HEK293 (cell line): ENCODE results near the gene HOXB7.
A peak's percentile ranks its signal among the peaks of the same experiment; 100 is the strongest.

ENCODE experiments used
- PRDM6 ChIP-seq: fragments of 450-650 bp; formaldehyde crosslinking; IDR thresholded peaks from 2 replicates; pipeline ENCODE4 v1.5.1; 2017; ENCODE audit warnings: missing biosample characterization, missing genetic modification characterization
- SETDB1 ChIP-seq: IDR thresholded peaks from one replicate; pipeline ENCODE4 v1.6.1; 2017; ENCODE audit warnings: mild to moderate bottlenecking, low read length, moderate library complexity, mixed read lengths; ENCODE audit not compliant: insufficient read length
- TRIM28 ChIP-seq: IDR thresholded peaks from 2 replicates; pipeline ENCODE4 v1.6.1; 2011; ENCODE audit warnings: low read length, control low read depth, borderline replicate concordance
- YY1 ChIP-seq: fragments of 450-650 bp; formaldehyde crosslinking; IDR thresholded peaks from 2 replicates; pipeline ENCODE4 v1.5.1; 2018; ENCODE audit warnings: missing biosample characterization, missing genetic modification characterization
- ZBTB49 ChIP-seq: fragments of 450-650 bp; formaldehyde crosslinking; IDR thresholded peaks from 2 replicates; pipeline ENCODE4 v1.5.1; 2016; ENCODE audit warnings: missing biosample characterization, missing genetic modification characterization, low read depth
- ZFHX2 ChIP-seq: fragments of 450-650 bp; formaldehyde crosslinking; conservative IDR thresholded peaks from 2 replicates; pipeline ENCODE4 v1.5.1; 2016; ENCODE audit warnings: missing biosample characterization, missing genetic modification characterization
- ZNF239 ChIP-seq: fragments of 450-650 bp; formaldehyde crosslinking; IDR thresholded peaks from 2 replicates; pipeline ENCODE4 v1.5.1; 2016; ENCODE audit warnings: missing biosample characterization, missing genetic modification characterization
- ZNF302 ChIP-seq: fragments of 450-650 bp; formaldehyde crosslinking; IDR thresholded peaks from 2 replicates; pipeline ENCODE4 v1.5.1; 2016; ENCODE audit warnings: missing biosample characterization, missing genetic modification characterization, low read depth
- ZNF48 ChIP-seq: fragments of 450-650 bp; formaldehyde crosslinking; IDR thresholded peaks from 2 replicates; pipeline ENCODE4 v1.5.1; 2016; ENCODE audit warnings: missing biosample characterization, missing genetic modification characterization
- ZNF510 ChIP-seq: fragments of 450-650 bp; formaldehyde crosslinking; IDR thresholded peaks from 2 replicates; pipeline ENCODE4 v1.5.1; 2018; ENCODE audit warnings: mild to moderate bottlenecking, missing genetic modification characterization, missing biosample characterization; ENCODE audit not compliant: insufficient replicate concordance
- ZNF610 ChIP-seq: fragments of 450-650 bp; formaldehyde crosslinking; IDR thresholded peaks from 2 replicates; pipeline ENCODE4 v1.5.1; 2016; ENCODE audit warnings: missing biosample characterization, missing genetic modification characterization, borderline replicate concordance
- ZNF792 ChIP-seq: fragments of 450-650 bp; formaldehyde crosslinking; IDR thresholded peaks from 2 replicates; pipeline ENCODE4 v1.5.1; 2016; ENCODE audit warnings: missing biosample characterization, missing genetic modification characterization
- ZSCAN5A ChIP-seq: fragments of 450-650 bp; formaldehyde crosslinking; IDR thresholded peaks from 2 replicates; pipeline ENCODE4 v1.5.1; 2016; ENCODE audit warnings: missing biosample characterization, missing genetic modification characterization
- ZXDB ChIP-seq: fragments of 450-650 bp; formaldehyde crosslinking; IDR thresholded peaks from 2 replicates; pipeline ENCODE4 v1.5.1; 2016; ENCODE audit warnings: missing biosample characterization, missing genetic modification characterization
- TF ChIP-seq, protein P1 (sequence below): fragments of 450-650 bp; formaldehyde crosslinking; IDR thresholded peaks from 2 replicates; pipeline ENCODE4 v1.5.1; 2016; ENCODE audit warnings: missing biosample characterization, missing genetic modification characterization
- TF ChIP-seq, protein P2 (sequence below): fragments of 450-650 bp; formaldehyde crosslinking; IDR thresholded peaks from 2 replicates; pipeline ENCODE4 v1.5.1; 2016; ENCODE audit warnings: missing biosample characterization, missing genetic modification characterization, borderline replicate concordance
- TF ChIP-seq, protein P3 (sequence below): fragments of 450-650 bp; formaldehyde crosslinking; IDR thresholded peaks from 2 replicates; pipeline ENCODE4 v1.5.1; 2016; ENCODE audit warnings: missing biosample characterization, missing genetic modification characterization
- TF ChIP-seq, protein P4 (sequence below): fragments of 450-650 bp; formaldehyde crosslinking; IDR thresholded peaks from 2 replicates; pipeline ENCODE4 v1.5.1; 2016; ENCODE audit warnings: missing biosample characterization, missing genetic modification characterization

Gene HOXB7

GRCh38 chr17:48575066-48575582, 35.7 kb downstream of the HOXB7 start (continued):
- TF ChIP-seq ZSCAN5A (tag by site-specific recombination) = no peak
- TF ChIP-seq ZXDB (tag by site-specific recombination) = peak; percentile 82
- no peak for TF ChIP-seq ZNF239
- TF ChIP-seq, protein P1, sequence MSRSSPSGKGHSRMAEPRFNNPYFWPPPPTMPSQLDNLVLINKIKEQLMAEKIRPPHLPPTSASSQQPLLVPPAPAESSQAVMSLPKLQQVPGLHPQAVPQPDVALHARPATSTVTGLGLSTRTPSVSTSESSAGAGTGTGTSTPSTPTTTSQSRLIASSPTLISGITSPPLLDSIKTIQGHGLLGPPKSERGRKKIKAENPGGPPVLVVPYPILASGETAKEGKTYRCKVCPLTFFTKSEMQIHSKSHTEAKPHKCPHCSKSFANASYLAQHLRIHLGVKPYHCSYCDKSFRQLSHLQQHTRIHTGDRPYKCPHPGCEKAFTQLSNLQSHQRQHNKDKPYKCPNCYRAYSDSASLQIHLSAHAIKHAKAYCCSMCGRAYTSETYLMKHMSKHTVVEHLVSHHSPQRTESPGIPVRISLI (tag by site-specific recombination) = no peak
- no peak for TF ChIP-seq ZNF792 (tag by site-specific recombination)
- no peak for TF ChIP-seq ZBTB49 (tag by site-specific recombination)
- TF ChIP-seq ZNF510 (tag by site-specific recombination) = no peak
- TF ChIP-seq, protein P2, sequence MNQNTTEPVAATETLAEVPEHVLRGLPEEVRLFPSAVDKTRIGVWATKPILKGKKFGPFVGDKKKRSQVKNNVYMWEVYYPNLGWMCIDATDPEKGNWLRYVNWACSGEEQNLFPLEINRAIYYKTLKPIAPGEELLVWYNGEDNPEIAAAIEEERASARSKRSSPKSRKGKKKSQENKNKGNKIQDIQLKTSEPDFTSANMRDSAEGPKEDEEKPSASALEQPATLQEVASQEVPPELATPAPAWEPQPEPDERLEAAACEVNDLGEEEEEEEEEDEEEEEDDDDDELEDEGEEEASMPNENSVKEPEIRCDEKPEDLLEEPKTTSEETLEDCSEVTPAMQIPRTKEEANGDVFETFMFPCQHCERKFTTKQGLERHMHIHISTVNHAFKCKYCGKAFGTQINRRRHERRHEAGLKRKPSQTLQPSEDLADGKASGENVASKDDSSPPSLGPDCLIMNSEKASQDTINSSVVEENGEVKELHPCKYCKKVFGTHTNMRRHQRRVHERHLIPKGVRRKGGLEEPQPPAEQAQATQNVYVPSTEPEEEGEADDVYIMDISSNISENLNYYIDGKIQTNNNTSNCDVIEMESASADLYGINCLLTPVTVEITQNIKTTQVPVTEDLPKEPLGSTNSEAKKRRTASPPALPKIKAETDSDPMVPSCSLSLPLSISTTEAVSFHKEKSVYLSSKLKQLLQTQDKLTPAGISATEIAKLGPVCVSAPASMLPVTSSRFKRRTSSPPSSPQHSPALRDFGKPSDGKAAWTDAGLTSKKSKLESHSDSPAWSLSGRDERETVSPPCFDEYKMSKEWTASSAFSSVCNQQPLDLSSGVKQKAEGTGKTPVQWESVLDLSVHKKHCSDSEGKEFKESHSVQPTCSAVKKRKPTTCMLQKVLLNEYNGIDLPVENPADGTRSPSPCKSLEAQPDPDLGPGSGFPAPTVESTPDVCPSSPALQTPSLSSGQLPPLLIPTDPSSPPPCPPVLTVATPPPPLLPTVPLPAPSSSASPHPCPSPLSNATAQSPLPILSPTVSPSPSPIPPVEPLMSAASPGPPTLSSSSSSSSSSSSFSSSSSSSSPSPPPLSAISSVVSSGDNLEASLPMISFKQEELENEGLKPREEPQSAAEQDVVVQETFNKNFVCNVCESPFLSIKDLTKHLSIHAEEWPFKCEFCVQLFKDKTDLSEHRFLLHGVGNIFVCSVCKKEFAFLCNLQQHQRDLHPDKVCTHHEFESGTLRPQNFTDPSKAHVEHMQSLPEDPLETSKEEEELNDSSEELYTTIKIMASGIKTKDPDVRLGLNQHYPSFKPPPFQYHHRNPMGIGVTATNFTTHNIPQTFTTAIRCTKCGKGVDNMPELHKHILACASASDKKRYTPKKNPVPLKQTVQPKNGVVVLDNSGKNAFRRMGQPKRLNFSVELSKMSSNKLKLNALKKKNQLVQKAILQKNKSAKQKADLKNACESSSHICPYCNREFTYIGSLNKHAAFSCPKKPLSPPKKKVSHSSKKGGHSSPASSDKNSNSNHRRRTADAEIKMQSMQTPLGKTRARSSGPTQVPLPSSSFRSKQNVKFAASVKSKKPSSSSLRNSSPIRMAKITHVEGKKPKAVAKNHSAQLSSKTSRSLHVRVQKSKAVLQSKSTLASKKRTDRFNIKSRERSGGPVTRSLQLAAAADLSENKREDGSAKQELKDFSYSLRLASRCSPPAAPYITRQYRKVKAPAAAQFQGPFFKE (tag by site-specific recombination) = no peak
- 0 out of 2 replicates have a peak, but pooled peaks have one; percentile 11 for TF ChIP-seq YY1 (tag by site-specific recombination)
- TF ChIP-seq ZNF610 = no peak
- TF ChIP-seq, protein P3, sequence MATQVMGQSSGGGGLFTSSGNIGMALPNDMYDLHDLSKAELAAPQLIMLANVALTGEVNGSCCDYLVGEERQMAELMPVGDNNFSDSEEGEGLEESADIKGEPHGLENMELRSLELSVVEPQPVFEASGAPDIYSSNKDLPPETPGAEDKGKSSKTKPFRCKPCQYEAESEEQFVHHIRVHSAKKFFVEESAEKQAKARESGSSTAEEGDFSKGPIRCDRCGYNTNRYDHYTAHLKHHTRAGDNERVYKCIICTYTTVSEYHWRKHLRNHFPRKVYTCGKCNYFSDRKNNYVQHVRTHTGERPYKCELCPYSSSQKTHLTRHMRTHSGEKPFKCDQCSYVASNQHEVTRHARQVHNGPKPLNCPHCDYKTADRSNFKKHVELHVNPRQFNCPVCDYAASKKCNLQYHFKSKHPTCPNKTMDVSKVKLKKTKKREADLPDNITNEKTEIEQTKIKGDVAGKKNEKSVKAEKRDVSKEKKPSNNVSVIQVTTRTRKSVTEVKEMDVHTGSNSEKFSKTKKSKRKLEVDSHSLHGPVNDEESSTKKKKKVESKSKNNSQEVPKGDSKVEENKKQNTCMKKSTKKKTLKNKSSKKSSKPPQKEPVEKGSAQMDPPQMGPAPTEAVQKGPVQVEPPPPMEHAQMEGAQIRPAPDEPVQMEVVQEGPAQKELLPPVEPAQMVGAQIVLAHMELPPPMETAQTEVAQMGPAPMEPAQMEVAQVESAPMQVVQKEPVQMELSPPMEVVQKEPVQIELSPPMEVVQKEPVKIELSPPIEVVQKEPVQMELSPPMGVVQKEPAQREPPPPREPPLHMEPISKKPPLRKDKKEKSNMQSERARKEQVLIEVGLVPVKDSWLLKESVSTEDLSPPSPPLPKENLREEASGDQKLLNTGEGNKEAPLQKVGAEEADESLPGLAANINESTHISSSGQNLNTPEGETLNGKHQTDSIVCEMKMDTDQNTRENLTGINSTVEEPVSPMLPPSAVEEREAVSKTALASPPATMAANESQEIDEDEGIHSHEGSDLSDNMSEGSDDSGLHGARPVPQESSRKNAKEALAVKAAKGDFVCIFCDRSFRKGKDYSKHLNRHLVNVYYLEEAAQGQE = no peak
- TF ChIP-seq, protein P4, sequence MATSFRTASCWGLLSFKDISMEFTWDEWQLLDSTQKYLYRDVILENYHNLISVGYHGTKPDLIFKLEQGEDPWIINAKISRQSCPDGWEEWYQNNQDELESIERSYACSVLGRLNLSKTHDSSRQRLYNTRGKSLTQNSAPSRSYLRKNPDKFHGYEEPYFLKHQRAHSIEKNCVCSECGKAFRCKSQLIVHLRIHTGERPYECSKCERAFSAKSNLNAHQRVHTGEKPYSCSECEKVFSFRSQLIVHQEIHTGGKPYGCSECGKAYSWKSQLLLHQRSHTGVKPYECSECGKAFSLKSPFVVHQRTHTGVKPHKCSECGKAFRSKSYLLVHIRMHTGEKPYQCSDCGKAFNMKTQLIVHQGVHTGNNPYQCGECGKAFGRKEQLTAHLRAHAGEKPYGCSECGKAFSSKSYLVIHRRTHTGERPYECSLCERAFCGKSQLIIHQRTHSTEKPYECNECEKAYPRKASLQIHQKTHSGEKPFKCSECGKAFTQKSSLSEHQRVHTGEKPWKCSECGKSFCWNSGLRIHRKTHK (tag by site-specific recombination) = no peak
- TF ChIP-seq SETDB1 = no peak
- TF ChIP-seq ZFHX2 (tag by site-specific recombination) = peak; percentile 26; the same call in 1 of the 2 replicates
- TF ChIP-seq TRIM28 = no peak; the same call in 1 of the 2 replicates
- peak; percentile 98 for TF ChIP-seq PRDM6
- TF ChIP-seq ZNF48 (tag by site-specific recombination) = no peak
- TF ChIP-seq ZNF302 (tag by site-specific recombination) = no peak
